HEK293T (cell line): ENCODE data around the gene PRKAR2A.

ENCODE experiments used
- CTCF ChIA-PET: fragments of 350-600 bp; formaldehyde crosslinking; extraction: SDS; loops from one replicate; lab custom pipeline; 2021; ENCODE audit warnings: antibody characterized with exemption, inconsistent platforms; lab: Yijun Ruan, JAX
- POLR2A ChIA-PET: fragments of 350-600 bp; formaldehyde crosslinking; extraction: SDS; loops from one replicate; lab custom pipeline; 2020; ENCODE audit warnings: antibody characterized with exemption, inconsistent platforms; lab: Yijun Ruan, JAX
- DNase-seq: peaks from one replicate; pipeline ENCODE4 v3.0.0; 2012; ENCODE audit warnings: mixed read lengths; ENCODE audit errors: extremely low spot score
- ARNT ChIP-seq: fragments of 450-650 bp; IDR thresholded peaks from 2 replicates; pipeline ENCODE4 v1.6.1; 2017; ENCODE audit warnings: mild to moderate bottlenecking
- BHLHE40 ChIP-seq: fragments of 450-650 bp; IDR thresholded peaks from 2 replicates; pipeline ENCODE4 v1.6.1; 2016; ENCODE audit warnings: mild to moderate bottlenecking, moderate library complexity, borderline replicate concordance
- CTBP1 ChIP-seq: fragments of 450-650 bp; IDR thresholded peaks from 2 replicates; pipeline ENCODE4 v1.6.1; 2016; ENCODE audit warnings: borderline replicate concordance
- ELF4 ChIP-seq: fragments of 450-650 bp; IDR thresholded peaks from 2 replicates; pipeline ENCODE4 v1.6.1; 2017; ENCODE audit warnings: antibody characterized with exemption
- FOXA1 ChIP-seq: fragments of 450-650 bp; IDR thresholded peaks from 2 replicates; pipeline ENCODE4 v1.6.1; 2016; ENCODE audit warnings: mild to moderate bottlenecking
- FOXK2 ChIP-seq: fragments of 450-650 bp; IDR thresholded peaks from 2 replicates; pipeline ENCODE4 v1.6.1; 2016; ENCODE audit warnings: mild to moderate bottlenecking
- FOXM1 ChIP-seq: fragments of 450-650 bp; IDR thresholded peaks from 2 replicates; pipeline ENCODE4 v1.6.1; 2017; ENCODE audit warnings: mild to moderate bottlenecking, borderline replicate concordance
- HDGF ChIP-seq: fragments of 450-650 bp; IDR thresholded peaks from 2 replicates; pipeline ENCODE4 v1.6.1; 2017; ENCODE audit warnings: antibody characterized with exemption, borderline replicate concordance
- L3MBTL2 ChIP-seq: fragments of 450-650 bp; conservative IDR thresholded peaks from 2 replicates; pipeline ENCODE4 v1.6.1; 2016; ENCODE audit warnings: mild to moderate bottlenecking
- LEF1 ChIP-seq: fragments of 450-650 bp; IDR thresholded peaks from 2 replicates; pipeline ENCODE4 v1.6.1; 2017; ENCODE audit warnings: mild to moderate bottlenecking, borderline replicate concordance
- NFRKB ChIP-seq: fragments of 450-650 bp; IDR thresholded peaks from 2 replicates; pipeline ENCODE4 v1.6.1; 2016; ENCODE audit warnings: mild to moderate bottlenecking, moderate library complexity
- PKNOX1 ChIP-seq: fragments of 450-650 bp; IDR thresholded peaks from 2 replicates; pipeline ENCODE4 v1.6.1; 2016
- SP1 ChIP-seq: fragments of 450-650 bp; IDR thresholded peaks from 2 replicates; pipeline ENCODE4 v1.6.1; 2017
- SUZ12 ChIP-seq: fragments of 450-650 bp; IDR thresholded peaks from 2 replicates; pipeline ENCODE4 v1.6.1; 2016; ENCODE audit warnings: mild to moderate bottlenecking
- TARDBP ChIP-seq: fragments of 450-650 bp; IDR thresholded peaks from 2 replicates; pipeline ENCODE4 v1.6.1; 2016
- ZNF384 ChIP-seq: fragments of 450-650 bp; IDR thresholded peaks from 2 replicates; pipeline ENCODE4 v1.6.1; 2016

Gene PRKAR2A

GRCh38 chr3:48759071-48759470, 88.6 kb downstream of the PRKAR2A start:
- no peak for DNase-seq
- POLR2A ChIA-PET, result no interaction called here
- TF ChIP-seq FOXA1 (no peak), FOXM1 (no peak), PKNOX1 (no peak), CTBP1 (no peak), ZNF384 (no peak), BHLHE40 (no peak), ELF4 (no peak), TARDBP (no peak), SP1 (no peak), FOXK2 (no peak), LEF1 (no peak), NFRKB (no peak)
- CTCF ChIA-PET, result interaction anchor here (0.7 kb wide), 1 partner anchor 323 kb away, joined by 3 read pairs; no protein-coding TSS in a partner anchor

- POLR2A ChIA-PET, result interaction anchor here (1.1 kb wide), 1 partner anchor 28 kb away, joined by 3 read pairs; no protein-coding TSS in a partner anchor
- CTCF ChIA-PET, result no interaction called here
- no peak for DNase-seq
Observed at GRCh38 chr3:48756640-48757039, 91.0 kb downstream of the PRKAR2A start.

GRCh38 chr3:48750856-48751255, 96.8 kb downstream of the PRKAR2A start:
- ChIA-PET CTCF (interaction anchor here (2.9 kb wide), 1 partner anchor 11 kb away, joined by 14 read pairs; no protein-coding TSS in a partner anchor), POLR2A (no interaction called here)
- TF ChIP-seq BHLHE40 (no peak), SUZ12 (no peak), ZNF384 (no peak), TARDBP (no peak), ARNT (no peak), L3MBTL2 (no peak), NFRKB (no peak), PKNOX1 (no peak), FOXM1 (no peak), CTBP1 (no peak), FOXA1 (no peak), LEF1 (no peak), FOXK2 (no peak)
- no peak for DNase-seq

More at GRCh38 chr3:48756640-48757039, 91.0 kb downstream of the PRKAR2A start:
- TF ChIP-seq SUZ12 (no peak), CTBP1 (no peak), ELF4 (no peak), L3MBTL2 (no peak), FOXM1 (no peak), FOXK2 (no peak), LEF1 (no peak), ZNF384 (no peak), NFRKB (no peak), HDGF (no peak), PKNOX1 (no peak), BHLHE40 (no peak), SP1 (no peak), TARDBP (no peak), ARNT (no peak), FOXA1 (no peak)

GRCh38 chr3:48748754-48749153, 98.9 kb downstream of the PRKAR2A start:
- DNase-seq, result no peak
- TF ChIP-seq CTBP1 (no peak), SUZ12 (no peak), PKNOX1 (no peak), FOXA1 (no peak), TARDBP (no peak), LEF1 (no peak)

GRCh38 chr3:48747706-48748105, 100.0 kb downstream of the PRKAR2A start:
- TF ChIP-seq SUZ12 (no peak), FOXA1 (no peak), CTBP1 (no peak), ARNT (no peak)
- no peak for DNase-seq
- ChIA-PET POLR2A (no interaction called here), CTCF (interaction anchor here (1.4 kb wide), 1 partner anchor 8 kb away, joined by 8 read pairs; no protein-coding TSS in a partner anchor)

More at GRCh38 chr3:48748754-48749153, 98.9 kb downstream of the PRKAR2A start:
- ChIA-PET CTCF (interaction anchor here (0.6 to 1.4 kb wide), 2 partner anchors 9 to 11 kb away, joined by 3 to 8 read pairs; no protein-coding TSS in a partner anchor), POLR2A (interaction anchor here (1.5 kb wide), 1 partner anchor 9 kb away, joined by 5 read pairs; no protein-coding TSS in a partner anchor)

- POLR2A ChIA-PET, result no interaction called here
- CTCF ChIA-PET, result no interaction called here
- DNase-seq, result no peak
- TF ChIP-seq SP1 (no peak), FOXK2 (no peak), FOXA1 (no peak), SUZ12 (no peak), ELF4 (no peak), LEF1 (no peak), ZNF384 (no peak), PKNOX1 (no peak), FOXM1 (no peak), HDGF (no peak)
Observed at GRCh38 chr3:48747015-48747615, 100.6 kb downstream of the PRKAR2A start.
